ENCODE data around the gene TMEM248.

DNA sequence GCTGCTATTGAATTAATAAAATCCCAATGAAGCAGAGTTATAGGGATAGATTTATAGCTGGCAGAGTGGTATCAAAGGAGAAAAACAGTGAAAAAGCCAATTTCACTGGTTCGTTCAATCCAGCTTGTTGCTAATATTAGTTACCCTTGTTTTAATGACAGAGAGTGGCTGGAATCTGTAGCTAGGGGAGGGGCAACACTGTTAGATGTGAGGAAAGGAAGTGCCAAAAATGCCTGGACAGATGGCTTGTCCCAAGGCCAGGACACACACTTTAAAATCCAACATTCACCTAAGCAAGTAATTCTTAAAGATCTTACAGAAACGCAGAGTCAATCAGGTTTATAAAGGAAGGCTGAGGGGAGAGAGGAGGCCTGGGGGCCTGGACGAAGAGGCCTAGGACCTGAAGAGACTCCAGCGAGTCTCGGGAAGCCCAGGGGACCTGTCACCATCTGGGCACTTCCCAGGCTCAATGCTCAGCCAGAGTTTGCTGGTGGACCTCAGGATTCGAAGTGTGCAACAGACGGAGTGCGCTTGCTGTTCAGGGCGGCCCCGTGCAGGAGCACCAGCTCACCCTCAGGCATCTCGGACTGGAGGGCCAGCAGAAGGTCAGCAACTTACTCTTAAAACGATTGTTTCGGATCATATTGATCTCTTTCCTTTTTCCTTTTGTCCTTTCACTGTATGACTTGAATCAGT, 36.7 kb downstream of the TMEM248 start:
- TF ChIP-seq, protein P1, sequence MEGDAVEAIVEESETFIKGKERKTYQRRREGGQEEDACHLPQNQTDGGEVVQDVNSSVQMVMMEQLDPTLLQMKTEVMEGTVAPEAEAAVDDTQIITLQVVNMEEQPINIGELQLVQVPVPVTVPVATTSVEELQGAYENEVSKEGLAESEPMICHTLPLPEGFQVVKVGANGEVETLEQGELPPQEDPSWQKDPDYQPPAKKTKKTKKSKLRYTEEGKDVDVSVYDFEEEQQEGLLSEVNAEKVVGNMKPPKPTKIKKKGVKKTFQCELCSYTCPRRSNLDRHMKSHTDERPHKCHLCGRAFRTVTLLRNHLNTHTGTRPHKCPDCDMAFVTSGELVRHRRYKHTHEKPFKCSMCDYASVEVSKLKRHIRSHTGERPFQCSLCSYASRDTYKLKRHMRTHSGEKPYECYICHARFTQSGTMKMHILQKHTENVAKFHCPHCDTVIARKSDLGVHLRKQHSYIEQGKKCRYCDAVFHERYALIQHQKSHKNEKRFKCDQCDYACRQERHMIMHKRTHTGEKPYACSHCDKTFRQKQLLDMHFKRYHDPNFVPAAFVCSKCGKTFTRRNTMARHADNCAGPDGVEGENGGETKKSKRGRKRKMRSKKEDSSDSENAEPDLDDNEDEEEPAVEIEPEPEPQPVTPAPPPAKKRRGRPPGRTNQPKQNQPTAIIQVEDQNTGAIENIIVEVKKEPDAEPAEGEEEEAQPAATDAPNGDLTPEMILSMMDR (IDR thresholded peaks at IDR 0.05) = no peak
- no peak for TF ChIP-seq POLR2A (IDR thresholded peaks at IDR 0.05)
